C4-2B (cell line): ENCODE data around the gene MMP20.

ENCODE experiments used
- CTCF ChIP-seq: fragments of 450-650 bp; conservative IDR thresholded peaks from 2 replicates; pipeline ENCODE4 v1.5.1; 2017; ENCODE audit warnings: mild to moderate bottlenecking
- ZFX ChIP-seq: fragments of 450-650 bp; IDR thresholded peaks from 2 replicates; pipeline ENCODE4 v1.6.1; 2017

- TF ChIP-seq CTCF (no peak), ZFX (no peak)
Measured at GRCh38 chr11:102637731-102638130, 12.6 kb upstream of the MMP20 start.
